H1 (cell line): Measurements from ENCODE around the gene NUDT7. TPM values are rescaled to one million over a fixed set of nuclear protein-coding genes. Genes with fewer than 3 reads are reported as not detected.

Source experiments
- CTCF ChIA-PET: fragments of 300-600 bp; sonication (Branson Sonifier 250); formaldehyde crosslinking; loops from one replicate; lab custom pipeline; 2021; ENCODE audit not compliant: partially characterized antibody; lab: Charles Lee
- POLR2A ChIA-PET: fragments of 300-600 bp; sonication (Branson Sonifier 250); formaldehyde crosslinking; loops from one replicate; lab custom pipeline; 2021; ENCODE audit warnings: inconsistent platforms; ENCODE audit not compliant: partially characterized antibody; lab: Charles Lee
- DNase-seq, 2 experiments: peaks; one replicate each; pipeline versions ENCODE4 v3.0.0 to v3.0.0-alpha.2; 2010 to 2022; ENCODE audit warnings: low spot score in 2 of 2, low read depth in 1 of 2, mixed read lengths in 1 of 2
- FAIRE-seq: peaks from 2 replicates; lab custom pipeline; 2011; peaks lifted over from hg19 to GRCh38; lab: Jason Lieb, UNC
- H2AFZ ChIP-seq: 2 replicates; pipeline ENCODE4 v1.8.1; 2012; ENCODE audit warnings: low read length, inconsistent platforms
- H2AK5ac ChIP-seq: 2 replicates; pipeline ENCODE4 v1.6.1; 2013; ENCODE audit warnings: low read depth, low read length
- H2BK120ac ChIP-seq: replicated peaks from 2 replicates; pipeline ENCODE3; 2013; ENCODE audit warnings: low read depth, low read length, inconsistent platforms
- H2BK12ac ChIP-seq: 2 replicates; pipeline ENCODE4 v1.6.1; 2013; ENCODE audit warnings: low read depth, low read length
- H2BK15ac ChIP-seq: 2 replicates; pipeline ENCODE4 v1.6.1; 2013; ENCODE audit warnings: low read length
- H2BK20ac ChIP-seq: 2 replicates; pipeline ENCODE4 v1.6.1; 2013; ENCODE audit warnings: low read length
- H2BK5ac ChIP-seq: 2 replicates; pipeline ENCODE4 v1.6.1; 2013; ENCODE audit warnings: low read depth, low read length
- H3K14ac ChIP-seq: 2 replicates; pipeline ENCODE4 v1.6.1; 2013; ENCODE audit warnings: inconsistent platforms; ENCODE audit not compliant: insufficient read length
- H3K18ac ChIP-seq: 2 replicates; pipeline ENCODE4 v1.6.1; 2013; ENCODE audit warnings: low read length; ENCODE audit errors: extremely low read depth
- H3K23ac ChIP-seq: 2 replicates; pipeline ENCODE4 v1.6.1; 2013; ENCODE audit warnings: inconsistent platforms; ENCODE audit not compliant: insufficient read length
- H3K23me2 ChIP-seq: 2 replicates; pipeline ENCODE4 v1.6.1; 2013; ENCODE audit warnings: low read depth, low read length
- H3K27ac ChIP-seq: 2 replicates; pipeline ENCODE4 v1.6.1; 2011; ENCODE audit warnings: low read depth, low read length, inconsistent platforms
- H3K27me3 ChIP-seq, 4 experiments: replicated peaks in 1 of 4; 1 replicate in 1 of 4; 2 replicates in 3 of 4; pipeline versions ENCODE4 v1.6.1 to v1.8.1; 2011 to 2013; ENCODE audit warnings: low read length in 3 of 4, mild to moderate bottlenecking in 3 of 4, inconsistent platforms in 2 of 4, mixed read lengths in 2 of 4, moderate library complexity in 1 of 4; ENCODE audit not compliant: control insufficient read depth in 3 of 4, insufficient read depth in 3 of 4; ENCODE audit errors: extremely low read depth in 1 of 4
- H3K36me3 ChIP-seq, 4 experiments: 2 replicates each; pipeline versions ENCODE4 v1.6.1 to v1.8.1; 2011 to 2013; ENCODE audit warnings: mild to moderate bottlenecking in 4 of 4, low read length in 3 of 4, moderate library complexity in 2 of 4, control low read depth in 1 of 4, inconsistent platforms in 1 of 4; ENCODE audit not compliant: insufficient read depth in 4 of 4, control insufficient read depth in 2 of 4
- H3K4ac ChIP-seq: replicated peaks from 2 replicates; pipeline ENCODE3; 2013; ENCODE audit warnings: low read length, low read depth, mixed read lengths, inconsistent platforms; ENCODE audit not compliant: insufficient read length
- H3K4me1 ChIP-seq, 4 experiments: replicated peaks in 1 of 4; 1 replicate in 1 of 4; 2 replicates in 3 of 4; pipeline versions ENCODE4 v1.6.1 to v1.8.1; 2011 to 2013; ENCODE audit warnings: low read length in 3 of 4, inconsistent platforms in 2 of 4, mixed read lengths in 1 of 4; ENCODE audit not compliant: insufficient read depth in 4 of 4, control insufficient read depth in 3 of 4
- H3K4me2 ChIP-seq, 2 experiments: 2 replicates each; pipeline versions ENCODE4 v1.6.1 to v1.8.1; 2011 to 2013; ENCODE audit warnings: low read depth in 2 of 2, low read length in 2 of 2, control low read depth in 1 of 2, inconsistent platforms in 1 of 2, mild to moderate bottlenecking in 1 of 2; ENCODE audit not compliant: insufficient read depth in 1 of 2
- H3K4me3 ChIP-seq, 4 experiments: fragments of 200-600, 300-600 bp in 1 of 4; sonication (generic), shearing (Covaris generic), sonication (Bioruptor Twin) in 1 of 4; 2 replicates each; pipeline versions ENCODE4 v1.5.1 to v1.8.1; 2011 to 2016; ENCODE audit warnings: low read length in 4 of 4, low read depth in 3 of 4, control low read depth in 2 of 4, inconsistent platforms in 2 of 4, mild to moderate bottlenecking in 2 of 4, mixed read lengths in 1 of 4, moderate library complexity in 1 of 4; ENCODE audit not compliant: insufficient read depth in 2 of 4; ENCODE audit errors: extremely low read depth in 1 of 4
- H3K56ac ChIP-seq: replicated peaks from 2 replicates; pipeline ENCODE3; 2013; ENCODE audit warnings: low read depth, mild to moderate bottlenecking, mixed read lengths, low read length, inconsistent platforms; ENCODE audit not compliant: insufficient read length
- H3K79me1 ChIP-seq: 2 replicates; pipeline ENCODE4 v1.6.1; 2013; ENCODE audit warnings: low read depth, low read length, control low read depth
- H3K79me2 ChIP-seq, 2 experiments: 2 replicates each; pipeline versions ENCODE4 v1.6.1 to v1.8.1; 2012 to 2013; ENCODE audit warnings: low read length in 2 of 2, mild to moderate bottlenecking in 2 of 2, inconsistent platforms in 1 of 2; ENCODE audit not compliant: insufficient read depth in 2 of 2, control insufficient read depth in 1 of 2
- H3K9ac ChIP-seq, 4 experiments: replicated peaks in 1 of 4; 1 replicate in 1 of 4; 2 replicates in 3 of 4; pipeline versions ENCODE4 v1.6.1 to v1.8.1; 2011 to 2013; ENCODE audit warnings: low read depth in 3 of 4, low read length in 3 of 4, control low read depth in 2 of 4, mild to moderate bottlenecking in 2 of 4, moderate library complexity in 2 of 4, inconsistent platforms in 1 of 4; ENCODE audit errors: extremely low read depth in 1 of 4
- H3K9me3 ChIP-seq, 2 experiments: 2 replicates each; pipeline versions ENCODE4 v1.6.1 to v1.8.1; 2012 to 2013; ENCODE audit warnings: mild to moderate bottlenecking in 2 of 2, moderate library complexity in 2 of 2, control low read depth in 1 of 2, inconsistent platforms in 1 of 2, low read depth in 1 of 2, low read length in 1 of 2, mixed read lengths in 1 of 2; ENCODE audit not compliant: insufficient read depth in 2 of 2
- H4K20me1 ChIP-seq, 2 experiments: replicated peaks in 1 of 2; 2 replicates each; pipeline versions ENCODE3 to v1.8.1; 2011 to 2013; ENCODE audit warnings: inconsistent platforms in 2 of 2, low read length in 2 of 2, mild to moderate bottlenecking in 1 of 2; ENCODE audit not compliant: insufficient read depth in 2 of 2, control insufficient read depth in 1 of 2
- H4K5ac ChIP-seq: 2 replicates; pipeline ENCODE4 v1.6.1; 2013; ENCODE audit warnings: low read length, low read depth, mixed read lengths, inconsistent platforms; ENCODE audit not compliant: insufficient read length
- H4K8ac ChIP-seq: 2 replicates; pipeline ENCODE4 v1.8.0; 2013; ENCODE audit warnings: mild to moderate bottlenecking, moderate library complexity, low read length, inconsistent platforms; ENCODE audit not compliant: insufficient read depth; ENCODE audit errors: extremely low read depth
- H4K91ac ChIP-seq: replicated peaks from 2 replicates; pipeline ENCODE3; 2013; ENCODE audit warnings: low read length, mixed read lengths, inconsistent platforms; ENCODE audit not compliant: insufficient read length
- GABPA ChIP-seq: IDR thresholded peaks from 2 replicates; pipeline ENCODE4 v1.6.1; 2011; ENCODE audit warnings: mild to moderate bottlenecking, low read length, moderate library complexity, borderline replicate concordance; ENCODE audit not compliant: insufficient read depth
- TCF12 ChIP-seq: IDR thresholded peaks from 2 replicates; pipeline ENCODE4 v1.6.1; 2011; ENCODE audit warnings: low read depth, mild to moderate bottlenecking, low read length
- WGBS, 2 experiments: shearing (Covaris generic) in 1 of 2; methylation state at CpG; one replicate each; pipeline versions ENCODE4 v1.1.6 to v1.1.7; 2013 to 2015; ENCODE audit warnings: low lambda C conversion rate in 2 of 2, mixed read lengths in 2 of 2, inconsistent platforms in 1 of 2, low coverage in 1 of 2, missing lambda C conversion rate in 1 of 2; ENCODE audit not compliant: insufficient replicate concordance in 2 of 2, insufficient coverage in 1 of 2, insufficient read length in 1 of 2; ENCODE audit errors: extremely low coverage in 1 of 2, missing lambda C conversion rate in 1 of 2; 5-methylcytosine and 5-hydroxymethylcytosine counted together
- polyA plus RNA-seq, 7 experiments: library from polyadenylated mRNA; depleted of rRNA in 3 of 7; stranded (reverse) in 5 of 7; unstranded in 2 of 7; fragments of >200 nt in 5 of 7; fragments of 200-250 nt in 2 of 7; gene quantifications; 1 replicate in 5 of 7; 2 replicates in 1 of 7; 4 replicates in 1 of 7; pipeline versions ENCODE4 v1.2.1 to v1.2.3, GENCODE V29; 2011 to 2013; ENCODE audit warnings: missing spikeins in 2 of 7, mixed read lengths in 2 of 7
- total RNA-seq: library from RNA; stranded (reverse); fragmentation: NEBNext Ultra II Directional; extraction: Animal tissue kit (Norgen Biotek cat#: 25700); gene quantifications from 2 replicates; pipeline ENCODE4 v1.2.1, GENCODE V29; 2021
- TF ChIP-seq, protein P1 (sequence below): IDR thresholded peaks from 2 replicates; pipeline ENCODE4 v1.6.1; 2011; ENCODE audit warnings: low read depth, mild to moderate bottlenecking, low read length; ENCODE audit not compliant: insufficient read depth
- TF ChIP-seq, protein P2 (sequence below): IDR thresholded peaks from 2 replicates; pipeline ENCODE4 v1.6.1; 2012; ENCODE audit warnings: inconsistent platforms

NUDT7 gene
- total and polyA plus RNA-seq, 2 of the 8 experiments (the other 6 are each of a cell fraction or from before 2014, with no cell fraction given): 8.8 to 19.7 TPM

DNA sequence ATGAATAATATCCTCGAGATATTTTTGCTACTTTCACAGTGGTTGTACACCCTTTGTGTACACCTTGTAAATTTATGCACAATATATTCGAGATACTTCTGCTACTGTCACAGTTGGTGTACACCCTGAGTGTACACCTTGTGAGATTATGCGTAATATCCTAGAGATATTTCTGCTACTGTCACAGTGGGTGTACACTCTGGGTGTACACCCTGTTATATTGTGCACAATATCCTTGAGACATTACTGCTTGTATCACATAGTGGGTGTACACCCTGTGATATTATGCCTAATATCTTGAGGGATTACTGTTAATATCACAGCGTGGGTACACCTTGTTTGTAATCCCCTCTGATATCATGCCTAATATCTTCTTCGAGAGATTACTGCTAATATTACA is 7.2 kb upstream of the NUDT7 start:
- H3K4me2 ChIP-seq: no peak overlapping the region
- no peak overlapping the region for H2BK120ac ChIP-seq
- no peak overlapping the region for H4K5ac ChIP-seq
- H3K27me3 ChIP-seq: no peaks in the 10 kb centered on the region
- no peak overlapping the region for H3K4me3 ChIP-seq
- CTCF ChIA-PET: no interaction called here
- DNase-seq: no peak
- no peaks in the 10 kb centered on the region for H4K20me1 ChIP-seq
- no peak overlapping the region for H2AFZ ChIP-seq
- no peaks in the 10 kb centered on the region for H3K4me1 ChIP-seq
- no peak overlapping the region for H2BK15ac ChIP-seq
- no peak overlapping the region for H3K23ac ChIP-seq
- no peak overlapping the region for H4K8ac ChIP-seq
- H4K91ac ChIP-seq: no peak overlapping the region
- no peak overlapping the region for H2BK5ac ChIP-seq
- H3K18ac ChIP-seq: no peak overlapping the region
- no peak overlapping the region for H3K4ac ChIP-seq
- H2AK5ac ChIP-seq: no peak overlapping the region
- TF ChIP-seq, protein P1, sequence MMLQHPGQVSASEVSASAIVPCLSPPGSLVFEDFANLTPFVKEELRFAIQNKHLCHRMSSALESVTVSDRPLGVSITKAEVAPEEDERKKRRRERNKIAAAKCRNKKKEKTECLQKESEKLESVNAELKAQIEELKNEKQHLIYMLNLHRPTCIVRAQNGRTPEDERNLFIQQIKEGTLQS: no peak
- TF ChIP-seq, protein P2, sequence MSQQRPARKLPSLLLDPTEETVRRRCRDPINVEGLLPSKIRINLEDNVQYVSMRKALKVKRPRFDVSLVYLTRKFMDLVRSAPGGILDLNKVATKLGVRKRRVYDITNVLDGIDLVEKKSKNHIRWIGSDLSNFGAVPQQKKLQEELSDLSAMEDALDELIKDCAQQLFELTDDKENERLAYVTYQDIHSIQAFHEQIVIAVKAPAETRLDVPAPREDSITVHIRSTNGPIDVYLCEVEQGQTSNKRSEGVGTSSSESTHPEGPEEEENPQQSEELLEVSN: no peak
- no peak for TF ChIP-seq GABPA
- no peak for TF ChIP-seq TCF12
- TF ChIP-seq, all 59 proteins: peak for 0
- no peaks in the 10 kb centered on the region for H3K79me1 ChIP-seq
- no peaks in the 10 kb centered on the region for H3K79me2 ChIP-seq
- POLR2A ChIA-PET: no interaction called here
- no peaks in the 10 kb centered on the region for H3K23me2 ChIP-seq
- no peak overlapping the region for H2BK20ac ChIP-seq
- no peak overlapping the region for H3K9ac ChIP-seq
- no peak for FAIRE-seq
- no peaks in the 10 kb centered on the region for H3K9me3 ChIP-seq
- H2BK12ac ChIP-seq: no peak overlapping the region
- H3K36me3 ChIP-seq: no peaks in the 10 kb centered on the region
- H3K27ac ChIP-seq: no peak overlapping the region
- H3K14ac ChIP-seq: no peak overlapping the region
- no peak overlapping the region for H3K56ac ChIP-seq
- WGBS, 2 experiments: 73% methylated on average over 5 of the region's 5 CpGs; no CpG with 5 or more reads in 1 of the 2 experiments
